DND-41 (cell line): ENCODE results near the gene MYL3.

Experiments
- EZH2 ChIP-seq: IDR thresholded peaks from 3 replicates; pipeline ENCODE4 v1.6.1; 2012; ENCODE audit warnings: borderline replicate concordance, low read depth, mild to moderate bottlenecking, moderate library complexity, low read length, inconsistent platforms; ENCODE audit not compliant: severe bottlenecking
- TF ChIP-seq, protein P1 (sequence below): IDR thresholded peaks from 2 replicates; pipeline ENCODE4 v1.5.1; 2012; ENCODE audit warnings: borderline replicate concordance, low read length, moderate library complexity, mild to moderate bottlenecking; ENCODE audit not compliant: poor library complexity, severe bottlenecking; ENCODE audit errors: extremely low read depth

DNA sequence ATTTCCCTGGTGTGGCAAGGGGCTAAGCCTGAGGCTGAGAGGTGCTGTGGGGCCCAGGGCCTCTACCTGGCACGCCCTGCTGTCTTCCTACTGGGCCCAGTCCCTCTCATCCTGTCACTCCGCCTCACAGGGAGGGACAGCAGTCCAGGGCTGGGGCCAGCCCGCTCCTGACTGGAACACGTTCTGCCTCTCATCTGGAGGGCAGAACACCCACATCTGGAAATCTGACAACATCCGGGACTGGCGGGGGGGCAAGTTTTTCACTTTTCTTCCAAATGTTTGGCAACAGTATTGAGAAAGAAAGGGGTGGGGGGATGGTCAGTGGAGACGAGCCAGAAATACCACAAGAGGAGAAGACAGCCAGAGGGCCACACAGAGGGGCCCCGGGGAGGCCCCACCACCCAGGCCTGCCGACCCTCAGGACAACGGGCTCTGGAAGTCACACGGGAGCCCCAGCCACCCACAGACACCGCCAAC is 1.8 kb upstream of the MYL3 start:
- TF ChIP-seq, protein P1, sequence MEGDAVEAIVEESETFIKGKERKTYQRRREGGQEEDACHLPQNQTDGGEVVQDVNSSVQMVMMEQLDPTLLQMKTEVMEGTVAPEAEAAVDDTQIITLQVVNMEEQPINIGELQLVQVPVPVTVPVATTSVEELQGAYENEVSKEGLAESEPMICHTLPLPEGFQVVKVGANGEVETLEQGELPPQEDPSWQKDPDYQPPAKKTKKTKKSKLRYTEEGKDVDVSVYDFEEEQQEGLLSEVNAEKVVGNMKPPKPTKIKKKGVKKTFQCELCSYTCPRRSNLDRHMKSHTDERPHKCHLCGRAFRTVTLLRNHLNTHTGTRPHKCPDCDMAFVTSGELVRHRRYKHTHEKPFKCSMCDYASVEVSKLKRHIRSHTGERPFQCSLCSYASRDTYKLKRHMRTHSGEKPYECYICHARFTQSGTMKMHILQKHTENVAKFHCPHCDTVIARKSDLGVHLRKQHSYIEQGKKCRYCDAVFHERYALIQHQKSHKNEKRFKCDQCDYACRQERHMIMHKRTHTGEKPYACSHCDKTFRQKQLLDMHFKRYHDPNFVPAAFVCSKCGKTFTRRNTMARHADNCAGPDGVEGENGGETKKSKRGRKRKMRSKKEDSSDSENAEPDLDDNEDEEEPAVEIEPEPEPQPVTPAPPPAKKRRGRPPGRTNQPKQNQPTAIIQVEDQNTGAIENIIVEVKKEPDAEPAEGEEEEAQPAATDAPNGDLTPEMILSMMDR = no peak
- TF ChIP-seq EZH2 = no peak
